GM12873 (cell line): ENCODE results near the gene DOK7.

ENCODE experiments used
- TF ChIP-seq, protein P1 (sequence below): IDR thresholded peaks from 2 replicates; pipeline ENCODE4 v1.5.1; 2012; ENCODE audit warnings: low read depth, mild to moderate bottlenecking, moderate library complexity, low read length, control low read depth; ENCODE audit not compliant: insufficient read depth; ENCODE audit errors: missing control alignments

The DOK7 gene

DNA sequence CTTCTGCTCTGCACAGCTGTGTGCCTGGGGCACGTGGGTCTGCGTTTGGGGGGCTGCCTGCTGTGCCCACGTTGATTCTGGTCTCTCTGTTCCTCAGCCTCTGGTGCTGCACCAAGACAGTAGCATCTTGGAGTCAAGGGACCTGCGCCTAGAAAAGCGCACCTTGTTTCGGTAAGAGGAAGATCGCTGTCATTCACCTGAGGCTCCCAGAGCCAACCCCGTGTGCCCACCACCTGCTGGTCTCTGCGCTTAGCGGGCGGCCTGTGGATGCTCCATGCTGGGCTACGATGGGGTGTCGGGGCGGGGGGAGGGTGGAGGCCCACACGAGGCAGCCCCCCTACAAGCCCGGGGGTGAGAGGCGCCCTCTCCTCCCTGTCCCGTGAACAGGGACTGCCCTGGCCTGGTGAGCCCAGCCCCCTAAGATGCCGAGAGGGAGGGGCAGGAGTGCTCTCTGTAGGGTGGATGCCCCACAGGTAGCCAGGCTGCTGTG lies 40.3 kb upstream of the DOK7 start:
- TF ChIP-seq, protein P1, sequence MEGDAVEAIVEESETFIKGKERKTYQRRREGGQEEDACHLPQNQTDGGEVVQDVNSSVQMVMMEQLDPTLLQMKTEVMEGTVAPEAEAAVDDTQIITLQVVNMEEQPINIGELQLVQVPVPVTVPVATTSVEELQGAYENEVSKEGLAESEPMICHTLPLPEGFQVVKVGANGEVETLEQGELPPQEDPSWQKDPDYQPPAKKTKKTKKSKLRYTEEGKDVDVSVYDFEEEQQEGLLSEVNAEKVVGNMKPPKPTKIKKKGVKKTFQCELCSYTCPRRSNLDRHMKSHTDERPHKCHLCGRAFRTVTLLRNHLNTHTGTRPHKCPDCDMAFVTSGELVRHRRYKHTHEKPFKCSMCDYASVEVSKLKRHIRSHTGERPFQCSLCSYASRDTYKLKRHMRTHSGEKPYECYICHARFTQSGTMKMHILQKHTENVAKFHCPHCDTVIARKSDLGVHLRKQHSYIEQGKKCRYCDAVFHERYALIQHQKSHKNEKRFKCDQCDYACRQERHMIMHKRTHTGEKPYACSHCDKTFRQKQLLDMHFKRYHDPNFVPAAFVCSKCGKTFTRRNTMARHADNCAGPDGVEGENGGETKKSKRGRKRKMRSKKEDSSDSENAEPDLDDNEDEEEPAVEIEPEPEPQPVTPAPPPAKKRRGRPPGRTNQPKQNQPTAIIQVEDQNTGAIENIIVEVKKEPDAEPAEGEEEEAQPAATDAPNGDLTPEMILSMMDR = no peak

DNA sequence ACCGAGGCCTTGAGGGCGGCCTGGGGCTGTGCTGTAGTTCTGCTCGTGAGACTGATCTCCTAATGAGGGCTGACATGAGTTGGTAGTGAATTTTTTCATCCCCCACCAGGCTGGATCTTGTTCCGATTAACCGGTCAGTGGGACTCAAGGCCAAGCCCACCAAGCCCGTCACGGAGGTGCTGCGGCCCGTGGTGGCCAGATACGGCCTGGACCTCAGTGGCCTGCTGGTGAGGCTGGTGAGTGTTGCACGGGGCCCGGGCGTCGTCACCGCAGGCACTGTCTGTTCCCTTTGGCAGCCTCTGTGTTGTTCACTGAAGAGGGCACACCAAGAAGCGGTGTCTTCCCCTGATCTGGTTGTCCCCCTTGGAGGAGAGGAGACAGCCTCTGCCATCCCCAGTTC lies 39.7 kb upstream of the DOK7 start:
- TF ChIP-seq, protein P1 = no peak

DNA sequence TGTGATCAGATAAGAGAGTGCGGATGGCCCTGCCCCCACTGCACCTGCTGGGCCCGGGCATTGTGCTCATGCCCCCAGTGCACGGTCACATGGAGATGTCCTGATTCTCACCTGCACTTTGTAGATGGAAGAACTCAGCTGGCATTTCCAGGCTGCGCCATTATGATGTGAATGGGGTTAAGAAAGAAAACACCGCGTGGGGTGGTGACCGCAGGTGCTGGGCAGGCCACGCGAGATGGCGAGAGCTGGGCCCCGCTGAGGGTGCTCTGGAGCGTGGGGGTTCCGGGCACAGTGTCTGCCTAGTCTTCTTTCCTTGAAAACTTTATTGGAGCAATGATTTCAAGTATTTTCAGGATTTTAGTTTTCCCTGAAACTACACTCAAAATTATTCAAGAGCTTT lies 39.2 kb upstream of the DOK7 start:
- TF ChIP-seq, protein P1 = no peak

DNA sequence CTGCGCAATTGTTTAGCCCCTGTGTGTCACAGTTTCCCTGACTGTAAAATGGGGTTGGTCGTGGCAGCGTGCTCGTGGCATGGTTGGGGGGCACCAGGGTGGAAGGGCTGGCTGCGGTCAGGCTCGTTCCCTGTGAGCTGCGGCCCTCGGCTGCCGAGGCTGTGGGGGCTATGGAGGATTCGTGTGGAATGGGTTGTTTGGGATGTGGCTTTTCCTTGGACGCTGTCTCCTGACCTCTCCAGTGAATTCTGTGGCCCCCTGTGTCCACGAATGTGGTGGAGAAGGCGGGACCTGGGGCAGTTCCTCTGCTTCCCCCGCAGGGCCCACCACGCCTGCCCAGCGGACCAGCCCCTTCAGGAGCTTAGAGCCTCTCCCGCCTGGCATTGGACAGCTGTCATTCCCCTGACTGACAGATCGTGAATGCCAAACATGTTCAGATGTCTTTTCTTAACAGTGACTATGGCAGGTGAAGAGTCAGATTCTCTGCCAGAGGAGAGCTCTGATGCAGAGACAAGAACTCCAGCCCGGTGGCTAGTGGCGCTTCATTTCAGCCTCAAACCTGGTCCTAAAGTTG lies 38.5 kb upstream of the DOK7 start:
- TF ChIP-seq, protein P1 = no peak

DNA sequence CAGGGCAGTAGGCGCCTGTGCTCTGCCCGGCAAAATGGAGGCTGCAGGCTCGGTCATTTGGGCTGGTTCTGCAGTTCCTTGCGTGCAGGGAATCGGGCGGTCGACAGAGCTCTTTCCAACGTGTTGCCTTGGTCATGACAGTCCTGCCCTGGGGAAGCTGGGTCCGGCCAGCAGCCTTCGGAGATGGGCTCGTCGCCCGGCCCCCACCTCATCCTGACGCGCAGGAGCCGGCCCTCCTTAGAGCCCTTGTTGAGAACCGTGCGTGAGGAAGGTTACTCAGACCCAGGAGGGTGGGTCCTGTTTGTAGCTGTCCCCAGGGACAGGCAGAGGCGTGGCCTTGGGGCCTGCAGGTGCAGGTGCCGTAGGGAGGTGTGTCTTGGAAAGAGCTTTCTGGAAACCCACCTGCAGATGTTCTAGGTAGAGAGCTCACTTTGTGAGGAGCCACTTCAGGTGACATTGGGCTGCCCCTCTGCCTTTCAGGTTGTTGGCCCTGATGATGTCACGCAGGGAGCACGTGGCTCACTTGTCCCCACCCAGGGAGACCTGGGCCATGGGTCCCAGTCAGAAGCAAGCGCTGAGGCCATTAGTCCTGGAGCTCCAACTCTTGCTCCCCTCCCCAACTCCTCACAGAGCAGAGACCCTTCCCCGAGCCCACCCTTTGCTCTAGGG lies 36.5 kb upstream of the DOK7 start:
- TF ChIP-seq, protein P1 = no peak

DNA sequence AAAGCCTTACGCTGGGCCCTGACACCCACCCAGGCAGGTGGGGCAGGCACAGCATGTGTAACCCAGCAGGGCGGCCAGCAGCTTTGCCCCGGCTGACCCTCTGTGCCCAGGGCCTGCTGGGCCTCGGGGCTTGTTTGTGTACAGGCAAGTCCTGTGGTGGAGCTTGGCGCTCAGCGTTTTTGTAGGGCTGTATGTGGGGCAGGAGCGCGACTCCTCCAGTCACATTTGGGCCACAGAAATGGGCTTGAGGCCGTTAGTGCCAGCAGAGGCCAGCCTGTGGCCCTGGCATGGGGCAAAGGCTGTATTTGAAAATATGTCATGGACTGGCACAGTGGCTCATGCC lies 36.0 kb upstream of the DOK7 start:
- TF ChIP-seq, protein P1 = no peak

DNA sequence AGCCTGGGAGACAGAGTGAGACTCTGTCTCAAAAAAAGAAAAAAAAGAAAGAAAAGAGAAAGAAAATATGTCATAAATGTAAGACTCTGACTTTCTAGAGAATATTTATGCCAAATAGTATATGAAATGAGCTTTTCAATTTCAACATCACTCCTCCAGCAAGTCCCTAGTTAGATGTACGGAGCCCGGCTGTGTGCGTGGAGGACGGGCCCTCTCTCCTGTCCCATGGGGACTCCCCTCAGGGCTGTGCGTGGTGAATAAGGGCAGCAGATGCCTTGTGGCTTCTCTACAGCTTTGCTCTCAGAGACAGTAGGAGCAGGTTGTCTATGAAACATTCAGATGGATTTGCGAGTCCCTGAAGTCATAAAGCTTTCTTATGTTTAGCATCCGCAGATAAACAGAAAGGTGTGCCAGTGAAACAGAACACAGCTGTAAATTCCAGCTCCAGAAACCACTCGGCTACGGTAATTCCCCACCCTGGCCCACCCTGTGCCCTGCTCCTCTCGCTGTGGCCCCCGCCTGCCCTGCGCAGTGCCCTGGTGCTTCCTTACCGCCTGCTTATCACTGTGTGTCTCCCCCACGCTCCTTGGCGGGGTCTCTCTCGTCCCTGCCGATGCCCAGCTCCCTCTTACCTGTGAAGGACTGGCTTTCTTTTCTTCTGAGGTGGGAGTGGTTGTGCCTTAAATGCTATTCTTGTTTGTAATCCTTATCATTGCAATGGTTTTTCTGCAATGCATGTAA lies 35.2 kb upstream of the DOK7 start:
- TF ChIP-seq, protein P1 = no peak
